ENCODE data around the gene RHD. TPM values are rescaled to one million over a fixed set of nuclear protein-coding genes. Genes with fewer than 3 reads are reported as not detected.

RHD gene
- total RNA-seq, 1 donor from 2014 or later = not detected

DNA sequence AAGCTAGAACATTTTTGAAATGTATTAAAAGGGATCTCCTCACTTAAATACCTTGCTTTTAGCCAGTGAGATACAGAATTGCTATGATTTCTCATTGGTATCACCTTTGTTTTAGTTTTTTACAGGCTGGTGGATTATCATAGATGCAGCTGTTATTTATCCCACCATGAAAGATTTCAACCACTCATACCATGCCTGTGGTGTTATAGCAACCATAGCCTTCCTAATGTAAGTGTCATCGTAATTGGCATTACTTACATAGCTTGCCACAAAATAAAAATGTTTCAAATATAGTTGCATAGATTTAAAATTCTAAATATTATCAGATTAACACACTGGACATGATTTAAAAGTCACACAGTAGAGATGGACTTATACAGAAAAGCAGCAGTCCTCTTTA, 70.5 kb downstream of the RHD start:
- no peaks in the 10 kb centered on the region for H3K27me3 ChIP-seq
- H3K27ac ChIP-seq = no peak overlapping the region
- H3K36me3 ChIP-seq = peaks cover 0 to 18% of the 10 kb centered on the region in 2 donors
- H3K9me3 ChIP-seq = no peaks in the 10 kb centered on the region
- H3K4me3 ChIP-seq = no peak overlapping the region
- H3K4me1 ChIP-seq = peaks cover 47% of the 10 kb centered on the region
- intact Hi-C loops (cut with DNase I) = no loop called here
- DNase-seq (ENCODE audit: extremely low spot score in 2 of 2) = no peak
- TF ChIP-seq, protein P1, sequence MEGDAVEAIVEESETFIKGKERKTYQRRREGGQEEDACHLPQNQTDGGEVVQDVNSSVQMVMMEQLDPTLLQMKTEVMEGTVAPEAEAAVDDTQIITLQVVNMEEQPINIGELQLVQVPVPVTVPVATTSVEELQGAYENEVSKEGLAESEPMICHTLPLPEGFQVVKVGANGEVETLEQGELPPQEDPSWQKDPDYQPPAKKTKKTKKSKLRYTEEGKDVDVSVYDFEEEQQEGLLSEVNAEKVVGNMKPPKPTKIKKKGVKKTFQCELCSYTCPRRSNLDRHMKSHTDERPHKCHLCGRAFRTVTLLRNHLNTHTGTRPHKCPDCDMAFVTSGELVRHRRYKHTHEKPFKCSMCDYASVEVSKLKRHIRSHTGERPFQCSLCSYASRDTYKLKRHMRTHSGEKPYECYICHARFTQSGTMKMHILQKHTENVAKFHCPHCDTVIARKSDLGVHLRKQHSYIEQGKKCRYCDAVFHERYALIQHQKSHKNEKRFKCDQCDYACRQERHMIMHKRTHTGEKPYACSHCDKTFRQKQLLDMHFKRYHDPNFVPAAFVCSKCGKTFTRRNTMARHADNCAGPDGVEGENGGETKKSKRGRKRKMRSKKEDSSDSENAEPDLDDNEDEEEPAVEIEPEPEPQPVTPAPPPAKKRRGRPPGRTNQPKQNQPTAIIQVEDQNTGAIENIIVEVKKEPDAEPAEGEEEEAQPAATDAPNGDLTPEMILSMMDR (IDR thresholded peaks at IDR 0.05) = no peak
- no peak for TF ChIP-seq POLR2A (IDR thresholded peaks at IDR 0.05)
- no peak for TF ChIP-seq POLR2AphosphoS5 (IDR thresholded peaks at IDR 0.05; ENCODE audit: insufficient read depth in 1 of 2, low read depth in 1 of 2)

GRCh38 chr1:25343872-25344271, 71.6 kb downstream of the RHD start:
- Histone ChIP-seq H3K27ac (no peak overlapping the region), H3K36me3 (peaks cover 0 to 23% of the 10 kb centered on the region in 2 donors), H3K4me1 (peaks cover 47% of the 10 kb centered on the region), H3K4me3 (no peak overlapping the region), H3K9me3 (no peaks in the 10 kb centered on the region), H3K27me3 (no peaks in the 10 kb centered on the region)
- intact Hi-C loops (cut with DNase I) = no loop called here
- DNase-seq (ENCODE audit: extremely low spot score in 2 of 2) = no peak
- TF ChIP-seq POLR2A (IDR thresholded peaks at IDR 0.05) = no peak

GRCh38 chr1:25347556-25347955, 75.2 kb downstream of the RHD start:
- Histone ChIP-seq H3K4me3 (no peak overlapping the region), H3K9me3 (no peaks in the 10 kb centered on the region), H3K36me3 (peaks cover 0 to 40% of the 10 kb centered on the region in 2 donors), H3K27ac (no peak overlapping the region), H3K27me3 (no peaks in the 10 kb centered on the region), H3K4me1 (peaks cover 12% of the 10 kb centered on the region)
- no peak for DNase-seq (ENCODE audit: extremely low spot score in 2 of 2)
- intact Hi-C loops (cut with DNase I) = no loop called here
- TF ChIP-seq, protein P1 (IDR thresholded peaks at IDR 0.05) = no peak
- TF ChIP-seq POLR2A (IDR thresholded peaks at IDR 0.05) = no peak
- TF ChIP-seq POLR2AphosphoS5 (IDR thresholded peaks at IDR 0.05; ENCODE audit: insufficient read depth in 1 of 2, low read depth in 1 of 2) = no peak

GRCh38 chr1:25349606-25350005, 77.3 kb downstream of the RHD start:
- Histone ChIP-seq H3K27me3 (no peaks in the 10 kb centered on the region), H3K36me3 (peaks cover 0 to 48% of the 10 kb centered on the region in 2 donors), H3K4me1 (no peaks in the 10 kb centered on the region), H3K9me3 (no peaks in the 10 kb centered on the region), H3K27ac (no peak overlapping the region), H3K4me3 (no peak overlapping the region)
- no peak for TF ChIP-seq POLR2AphosphoS5 (IDR thresholded peaks at IDR 0.05; ENCODE audit: insufficient read depth in 1 of 2, low read depth in 1 of 2)
- no peak for TF ChIP-seq POLR2A (IDR thresholded peaks at IDR 0.05)
- TF ChIP-seq, protein P1 (IDR thresholded peaks at IDR 0.05) = no peak
- DNase-seq (ENCODE audit: extremely low spot score in 2 of 2) = no peak
- intact Hi-C loops (cut with DNase I) = no loop called here

DNA sequence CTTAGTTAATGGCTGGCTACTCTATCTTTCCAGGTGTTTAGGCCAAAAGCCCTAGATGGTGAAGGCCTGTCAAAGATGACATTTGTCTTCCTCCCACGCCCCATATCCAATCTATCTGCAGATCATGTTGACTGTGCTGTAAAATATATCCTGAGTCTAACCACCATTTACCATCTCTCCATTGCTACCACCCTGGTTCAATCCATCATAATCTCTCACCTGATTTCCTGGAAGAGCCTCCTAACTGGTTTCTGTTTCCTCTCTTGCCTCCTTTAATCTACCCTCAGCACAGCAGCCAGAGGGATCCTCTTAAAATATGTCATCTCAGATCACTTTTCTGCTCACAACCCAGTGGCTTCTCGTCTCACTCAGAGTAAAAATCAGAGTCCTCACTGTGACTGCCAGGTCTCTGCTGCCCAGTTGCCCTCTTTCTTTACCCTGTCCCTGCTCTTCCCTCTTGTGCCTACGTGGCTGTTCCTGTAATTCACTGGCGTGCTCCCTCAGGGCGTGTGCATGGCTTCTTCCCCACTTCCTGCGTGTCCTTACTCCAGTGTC, 83.6 kb downstream of the RHD start:
- H3K9me3 ChIP-seq = no peaks in the 10 kb centered on the region
- peaks cover 3 to 68% of the 10 kb centered on the region in 2 donors for H3K36me3 ChIP-seq
- intact Hi-C loops (cut with DNase I) = no loop called here
- no peak overlapping the region for H3K4me3 ChIP-seq
- TF ChIP-seq POLR2A (IDR thresholded peaks at IDR 0.05) = no peak
- no peak for TF ChIP-seq POLR2AphosphoS5 (IDR thresholded peaks at IDR 0.05; ENCODE audit: insufficient read depth in 1 of 2, low read depth in 1 of 2)
- TF ChIP-seq, protein P1 (IDR thresholded peaks at IDR 0.05) = no peak
- DNase-seq (ENCODE audit: extremely low spot score in 2 of 2) = no peak
- peaks cover 21% of the 10 kb centered on the region for H3K4me1 ChIP-seq
- H3K27me3 ChIP-seq = no peaks in the 10 kb centered on the region
- no peak overlapping the region for H3K27ac ChIP-seq
